ENCODE data around the gene ZCCHC9.

- peak in 2 of 3 experiments; percentile 20 for TF ChIP-seq CTCF (IDR thresholded peaks at IDR 0.05)
- TF ChIP-seq POLR2A (IDR thresholded peaks at IDR 0.05) = no peak
These were observed 44.1 kb downstream of the ZCCHC9 start for GRCh38 chr5:81345411-81346003.

All from testis (tissue), 2 donors.